NCI-H2081 treated with DMSO at 0.1 percent for 48 hours (cell line): ENCODE data around the gene SKI.
A peak's percentile ranks its signal among the peaks of the same experiment; 100 is the strongest.

Experiments used
- DNase-seq: peaks from one replicate; lab custom pipeline; 2025; lab: John Stamatoyannopoulos, UW

SKI gene

GRCh38 chr1:2209400-2210083 is 18.6 kb upstream of the SKI start:
- no peak for DNase-seq

GRCh38 chr1:2210084-2210653 is 17.9 kb upstream of the SKI start:
- no peak for DNase-seq

- DNase-seq, result no peak
Observed at GRCh38 chr1:2210786-2211185, 17.3 kb upstream of the SKI start.

GRCh38 chr1:2212274-2212531 is 15.9 kb upstream of the SKI start:
- DNase-seq, result no peak

- DNase-seq, result no peak
Observed at GRCh38 chr1:2212532-2213491, 15.3 kb upstream of the SKI start.

GRCh38 chr1:2213576-2214505 is 14.3 kb upstream of the SKI start:
- DNase-seq, result no peak

GRCh38 chr1:2214541-2215241 is 13.4 kb upstream of the SKI start:
- DNase-seq, result no peak

- no peak for DNase-seq
Observed at GRCh38 chr1:2215329-2215728, 12.8 kb upstream of the SKI start.

- DNase-seq, result no peak
Observed at GRCh38 chr1:2215909-2216766, 12.0 kb upstream of the SKI start.

GRCh38 chr1:2216767-2217058 is 11.4 kb upstream of the SKI start:
- no peak for DNase-seq

- DNase-seq, result no peak
Observed at GRCh38 chr1:2221271-2221670, 6.8 kb upstream of the SKI start.

- DNase-seq, result no peak
Observed at GRCh38 chr1:2224170-2224584, 3.9 kb upstream of the SKI start.

GRCh38 chr1:2224631-2225428 is 3.3 kb upstream of the SKI start:
- DNase-seq, result no peak

GRCh38 chr1:2226525-2227345 is 1.4 kb upstream of the SKI start:
- no peak for DNase-seq

- DNase-seq, result peak; percentile 78
Observed at GRCh38 chr1:2227346-2228156, 568 bp upstream of the SKI start.

GRCh38 chr1:2228694-2229036 is 546 bp downstream of the SKI start:
- DNase-seq, result no peak

GRCh38 chr1:2229037-2229864 is 1.1 kb downstream of the SKI start:
- DNase-seq, result no peak
